Neural progenitor cell (in vitro differentiated cells): ENCODE measurements around the gene MOV10L1. TPM values are rescaled to one million over a fixed set of nuclear protein-coding genes. Genes with fewer than 3 reads are reported as not detected.

Experiments
- DNase-seq: peaks from one replicate; pipeline ENCODE4 v3.0.0-alpha.2; 2016; ENCODE audit warnings: low spot score
- H2AFZ ChIP-seq: fragments of 200-600 bp; sonication (generic); replicated peaks from 2 replicates; pipeline ENCODE4 v1.6.1; 2016; ENCODE audit warnings: antibody characterized with exemption
- H3F3A ChIP-seq: fragments of 200-600 bp; sonication (generic); 2 replicates; pipeline ENCODE4 v1.6.1; 2016; ENCODE audit warnings: antibody characterized with exemption, low read depth
- H3K27ac ChIP-seq: fragments of 200-600 bp; sonication (generic); 2 replicates; pipeline ENCODE4 v1.5.1; 2016; ENCODE audit warnings: mild to moderate bottlenecking
- H3K27me3 ChIP-seq: fragments of 200-600 bp; sonication (generic); 2 replicates; pipeline ENCODE4 v1.6.1; 2016; ENCODE audit warnings: mild to moderate bottlenecking, moderate library complexity
- H3K36me3 ChIP-seq: fragments of 200-600 bp; sonication (generic); 2 replicates; pipeline ENCODE4 v1.5.1; 2016
- H3K4me1 ChIP-seq: fragments of 200-600 bp; sonication (generic); 2 replicates; pipeline ENCODE4 v1.6.1; 2016; ENCODE audit warnings: mixed run types
- H3K4me2 ChIP-seq: fragments of 200-600 bp; sonication (generic); 2 replicates; pipeline ENCODE4 v1.6.1; 2016
- H3K4me3 ChIP-seq: fragments of 200-600 bp; sonication (generic); 2 replicates; pipeline ENCODE4 v1.5.1; 2016
- H3K79me2 ChIP-seq: fragments of 200-600 bp; sonication (generic); 2 replicates; pipeline ENCODE4 v1.6.1; 2016; ENCODE audit warnings: low read depth
- H3K9ac ChIP-seq: fragments of 200-600 bp; sonication (generic); 2 replicates; pipeline ENCODE4 v1.6.1; 2016
- H3K9me3 ChIP-seq: fragments of 200-600 bp; sonication (generic); 2 replicates; pipeline ENCODE4 v1.5.1; 2016; ENCODE audit warnings: low read depth
- H4K20me1 ChIP-seq: fragments of 200-600 bp; sonication (generic); 2 replicates; pipeline ENCODE4 v1.6.1; 2016; ENCODE audit warnings: low read depth
- H3K27ac Mint-ChIP-seq: 3 replicates; pipeline ENCODE4 v1.8.0; 2021; ENCODE audit warnings: mixed read lengths
- H3K27me3 Mint-ChIP-seq: 2 replicates; pipeline ENCODE4 v1.8.0; 2022; ENCODE audit warnings: low read depth, mild to moderate bottlenecking, inconsistent platforms, moderate library complexity, mixed read lengths; ENCODE audit not compliant: insufficient read depth
- H3K36me3 Mint-ChIP-seq: 3 replicates; pipeline ENCODE4 v1.8.0; 2021; ENCODE audit warnings: mixed read lengths
- H3K4me1 Mint-ChIP-seq: 3 replicates; pipeline ENCODE4 v1.8.0; 2021; ENCODE audit warnings: mixed read lengths
- H3K4me3 Mint-ChIP-seq: 3 replicates; pipeline ENCODE4 v1.8.0; 2021; ENCODE audit warnings: mild to moderate bottlenecking, moderate library complexity, mixed read lengths
- H3K9me3 Mint-ChIP-seq: 3 replicates; pipeline ENCODE4 v1.8.0; 2020; ENCODE audit warnings: mixed read lengths
- CTCF ChIP-seq: fragments of 200-600 bp; sonication (generic); IDR thresholded peaks from 2 replicates; pipeline ENCODE4 v1.5.1; 2017; ENCODE audit warnings: antibody characterized with exemption, mild to moderate bottlenecking
- EZH2 ChIP-seq: fragments of 200-600 bp; sonication (generic); IDR thresholded peaks from 2 replicates; pipeline ENCODE4 v1.6.1; 2017; ENCODE audit warnings: antibody characterized with exemption, mild to moderate bottlenecking, moderate library complexity
- EZH2phosphoT487 ChIP-seq: fragments of 200-600 bp; sonication (generic); IDR thresholded peaks from 2 replicates; pipeline ENCODE4 v1.6.1; 2017; ENCODE audit warnings: antibody characterized with exemption
- total RNA-seq: library from RNA; depleted of rRNA; stranded (reverse); fragments of >200 nt; gene quantifications from 2 replicates; pipeline ENCODE4 v1.2.3, GENCODE V29; 2015; ENCODE audit warnings: low replicate concordance

MOV10L1 gene
- total RNA-seq, 1 donor from 2014 or later = not detected

- no peak overlapping the region for H2AFZ ChIP-seq
- H3K27me3 ChIP-seq = no peaks in the 10 kb centered on the region
- H3K9me3 Mint-ChIP-seq = peaks cover 18% of the 10 kb centered on the region
- no peak overlapping the region for H3K4me3 Mint-ChIP-seq
- H3K4me2 ChIP-seq = no peak overlapping the region
- no peaks in the 10 kb centered on the region for H4K20me1 ChIP-seq
- H3K9ac ChIP-seq = no peak overlapping the region
- no peak overlapping the region for H3K27ac Mint-ChIP-seq
- H3K27ac ChIP-seq = no peak overlapping the region
- no peaks in the 10 kb centered on the region for H3K9me3 ChIP-seq
- no peaks in the 10 kb centered on the region for H3K36me3 Mint-ChIP-seq
- TF ChIP-seq EZH2 (no peak), CTCF (no peak), EZH2phosphoT487 (no peak)
- H3F3A ChIP-seq = no peaks in the 10 kb centered on the region
- no peaks in the 10 kb centered on the region for H3K4me1 ChIP-seq
- peaks cover 12% of the 10 kb centered on the region for H3K4me1 Mint-ChIP-seq
- H3K36me3 ChIP-seq = no peaks in the 10 kb centered on the region
- H3K4me3 ChIP-seq = no peak overlapping the region
- peaks cover 13% of the 10 kb centered on the region for H3K27me3 Mint-ChIP-seq
- DNase-seq = no peak
- no peaks in the 10 kb centered on the region for H3K79me2 ChIP-seq
Measured at GRCh38 chr22:50089231-50089630, 575 bp upstream of the MOV10L1 start.

GRCh38 chr22:50090412-50090714 lies 557 bp downstream of the MOV10L1 start:
- TF ChIP-seq EZH2phosphoT487 = no peak
- Mint-ChIP-seq H3K27me3 (peaks cover 12% of the 10 kb centered on the region), H3K4me3 (no peak overlapping the region), H3K36me3 (no peaks in the 10 kb centered on the region), H3K27ac (no peak overlapping the region), H3K4me1 (peaks cover 4% of the 10 kb centered on the region), H3K9me3 (peaks cover 18% of the 10 kb centered on the region)
- no peaks in the 10 kb centered on the region for H3K79me2 ChIP-seq
- no peak overlapping the region for H2AFZ ChIP-seq
- no peak overlapping the region for H3K27ac ChIP-seq
- no peak for DNase-seq
- H4K20me1 ChIP-seq = no peaks in the 10 kb centered on the region
- H3K27me3 ChIP-seq = no peaks in the 10 kb centered on the region
- no peak overlapping the region for H3K4me3 ChIP-seq
- no peaks in the 10 kb centered on the region for H3K9me3 ChIP-seq
- no peak overlapping the region for H3K4me2 ChIP-seq
- H3K36me3 ChIP-seq = no peaks in the 10 kb centered on the region
- no peaks in the 10 kb centered on the region for H3K4me1 ChIP-seq
- H3K9ac ChIP-seq = no peak overlapping the region
- H3F3A ChIP-seq = no peaks in the 10 kb centered on the region

GRCh38 chr22:50091092-50091768 lies 1.4 kb downstream of the MOV10L1 start:
- no peak overlapping the region for H3K4me2 ChIP-seq
- Mint-ChIP-seq H3K9me3 (peaks cover 18% of the 10 kb centered on the region), H3K27me3 (peaks cover 11% of the 10 kb centered on the region), H3K27ac (no peak overlapping the region), H3K4me3 (no peak overlapping the region), H3K4me1 (no peaks in the 10 kb centered on the region), H3K36me3 (no peaks in the 10 kb centered on the region)
- TF ChIP-seq CTCF (no peak), EZH2 (no peak), EZH2phosphoT487 (no peak)
- H3K4me1 ChIP-seq = no peaks in the 10 kb centered on the region
- H3K36me3 ChIP-seq = no peaks in the 10 kb centered on the region
- H3F3A ChIP-seq = no peaks in the 10 kb centered on the region
- no peak overlapping the region for H3K4me3 ChIP-seq
- no peaks in the 10 kb centered on the region for H3K27me3 ChIP-seq
- no peak for DNase-seq
- no peak overlapping the region for H3K27ac ChIP-seq
- no peaks in the 10 kb centered on the region for H3K79me2 ChIP-seq
- H3K9me3 ChIP-seq = no peaks in the 10 kb centered on the region
- no peak overlapping the region for H3K9ac ChIP-seq
- no peaks in the 10 kb centered on the region for H4K20me1 ChIP-seq
- H2AFZ ChIP-seq = no peak overlapping the region

- H3K79me2 ChIP-seq = no peaks in the 10 kb centered on the region
Measured at GRCh38 chr22:50092342-50092741, 2.5 kb downstream of the MOV10L1 start.

More at GRCh38 chr22:50092342-50092741, 2.5 kb downstream of the MOV10L1 start:
- H2AFZ ChIP-seq = no peak overlapping the region
- TF ChIP-seq EZH2 = no peak
- no peak for TF ChIP-seq EZH2phosphoT487
- TF ChIP-seq CTCF = no peak
- H3K27me3 ChIP-seq = no peaks in the 10 kb centered on the region
- Mint-ChIP-seq H3K36me3 (no peaks in the 10 kb centered on the region), H3K27me3 (peaks cover 11% of the 10 kb centered on the region), H3K4me1 (no peaks in the 10 kb centered on the region), H3K4me3 (no peak overlapping the region), H3K27ac (peak overlapping the region; percentile 35), H3K9me3 (peaks cover 12% of the 10 kb centered on the region)
- no peaks in the 10 kb centered on the region for H3K36me3 ChIP-seq
- no peaks in the 10 kb centered on the region for H3F3A ChIP-seq
- H3K4me3 ChIP-seq = no peak overlapping the region
- H3K4me2 ChIP-seq = no peak overlapping the region
- no peaks in the 10 kb centered on the region for H3K9me3 ChIP-seq
- no peaks in the 10 kb centered on the region for H4K20me1 ChIP-seq
- no peak for DNase-seq
- H3K4me1 ChIP-seq = no peaks in the 10 kb centered on the region
- H3K9ac ChIP-seq = no peak overlapping the region
- H3K27ac ChIP-seq = no peak overlapping the region
